ENCODE measurements around the gene ZNF181. TPM values are rescaled to one million over a fixed set of nuclear protein-coding genes. Genes with fewer than 3 reads are reported as not detected.
"Not testable (repeated sequence)": the region's sequence is repeated elsewhere in the genome, so short reads cannot be mapped to it uniquely, and the experiment has no call there.

ZNF181 gene
- total RNA-seq: 25.5 TPM

GRCh38 chr19:34733746-34734536, at the start of gene ZNF181:
ZNF181 (plus strand) TSS chr19:34734243; CDS start chr19:34735038, 795 bp downstream.
- Histone ChIP-seq H3K36me3 (peaks cover 0 to 31% of the 10 kb centered on the region in 2 donors), H3K4me1 (peaks cover 32% of the 10 kb centered on the region), H3K27me3 (no peaks in the 10 kb centered on the region), H3K9me3 (no peaks in the 10 kb centered on the region), H3K4me3 (peak within 1 kb of the TSS; percentile 69 to 74), H3K27ac (peak within 1 kb of the TSS; percentile 96)
- no peak for TF ChIP-seq CTCF (IDR thresholded peaks at IDR 0.05)
- peak; percentile 88 to 96 for TF ChIP-seq POLR2AphosphoS5 (IDR thresholded peaks at IDR 0.05; ENCODE audit: insufficient read depth in 1 of 2, low read depth in 1 of 2)
- peak in 1 of 2 donors; percentile 24 for TF ChIP-seq POLR2A (IDR thresholded peaks at IDR 0.05)
- intact Hi-C loops (cut with DNase I): loop anchor here (2.0 kb wide), 1 partner anchor 55 kb away; no protein-coding TSS in a partner anchor
- peak in 1 of 2 donors; percentile 92 for DNase-seq (ENCODE audit: extremely low spot score in 2 of 2)

GRCh38 chr19:34685266-34685665, 48.8 kb upstream of the ZNF181 start:
- Histone ChIP-seq H3K9me3 (peaks cover 24% of the 10 kb centered on the region), H3K36me3 (peaks cover 14 to 46% of the 10 kb centered on the region in 2 donors)
- intact Hi-C loops (cut with DNase I); H3K27me3 ChIP-seq; H3K4me1 ChIP-seq; H3K4me3 ChIP-seq; H3K27ac ChIP-seq; DNase-seq (ENCODE audit: extremely low spot score in 2 of 2): not testable (repeated sequence)

GRCh38 chr19:34686455-34686854, 47.6 kb upstream of the ZNF181 start:
- TF ChIP-seq POLR2A (IDR thresholded peaks at IDR 0.05) (no peak), POLR2AphosphoS5 (IDR thresholded peaks at IDR 0.05; ENCODE audit: insufficient read depth in 1 of 2, low read depth in 1 of 2) (no peak), CTCF (IDR thresholded peaks at IDR 0.05) (no peak)
- Histone ChIP-seq H3K4me3 (no peak overlapping the region), H3K4me1 (no peaks in the 10 kb centered on the region), H3K36me3 (peaks cover 7 to 34% of the 10 kb centered on the region in 2 donors), H3K27ac (no peak overlapping the region), H3K9me3 (peaks cover 24% of the 10 kb centered on the region), H3K27me3 (no peaks in the 10 kb centered on the region)
- DNase-seq (ENCODE audit: extremely low spot score in 2 of 2): no peak
- intact Hi-C loops (cut with DNase I): no loop called here

- peaks cover 6 to 25% of the 10 kb centered on the region in 2 donors for H3K36me3 ChIP-seq
- no peak overlapping the region for H3K27ac ChIP-seq
- peaks cover 24% of the 10 kb centered on the region for H3K9me3 ChIP-seq
- no peak for DNase-seq (ENCODE audit: extremely low spot score in 2 of 2)
- H3K4me1 ChIP-seq: no peaks in the 10 kb centered on the region
- no peak overlapping the region for H3K4me3 ChIP-seq
- no peaks in the 10 kb centered on the region for H3K27me3 ChIP-seq
- no peak for TF ChIP-seq POLR2A (IDR thresholded peaks at IDR 0.05)
- no peak for TF ChIP-seq POLR2AphosphoS5 (IDR thresholded peaks at IDR 0.05; ENCODE audit: insufficient read depth in 1 of 2, low read depth in 1 of 2)
- TF ChIP-seq CTCF (IDR thresholded peaks at IDR 0.05): no peak
- intact Hi-C loops (cut with DNase I): no loop called here
These were observed 46.7 kb upstream of the ZNF181 start for GRCh38 chr19:34687348-34687747.

GRCh38 chr19:34688592-34688991, 45.5 kb upstream of the ZNF181 start:
- TF ChIP-seq POLR2AphosphoS5 (IDR thresholded peaks at IDR 0.05; ENCODE audit: insufficient read depth in 1 of 2, low read depth in 1 of 2): no peak
- peaks cover 22% of the 10 kb centered on the region for H3K9me3 ChIP-seq
- H3K4me1 ChIP-seq: no peaks in the 10 kb centered on the region
- no peak for DNase-seq (ENCODE audit: extremely low spot score in 2 of 2)
- no peaks in the 10 kb centered on the region for H3K27me3 ChIP-seq
- H3K4me3 ChIP-seq: no peak overlapping the region
- intact Hi-C loops (cut with DNase I): no loop called here
- H3K27ac ChIP-seq: no peak overlapping the region
- H3K36me3 ChIP-seq: peaks cover 0 to 13% of the 10 kb centered on the region in 2 donors

- H3K4me3 ChIP-seq: no peak overlapping the region
- DNase-seq (ENCODE audit: extremely low spot score in 2 of 2): no peak
- H3K27ac ChIP-seq: no peak overlapping the region
- intact Hi-C loops (cut with DNase I): no loop called here
- H3K27me3 ChIP-seq: no peaks in the 10 kb centered on the region
- peaks cover 8% of the 10 kb centered on the region for H3K9me3 ChIP-seq
- TF ChIP-seq POLR2AphosphoS5 (IDR thresholded peaks at IDR 0.05; ENCODE audit: insufficient read depth in 1 of 2, low read depth in 1 of 2): no peak
- no peak for TF ChIP-seq CTCF (IDR thresholded peaks at IDR 0.05)
- TF ChIP-seq POLR2A (IDR thresholded peaks at IDR 0.05): no peak
- H3K4me1 ChIP-seq: no peaks in the 10 kb centered on the region
- H3K36me3 ChIP-seq: no peaks in the 10 kb centered on the region
These were observed 43.7 kb upstream of the ZNF181 start for GRCh38 chr19:34690372-34690771.
